ENCODE results near the gene MARK4.

DNA sequence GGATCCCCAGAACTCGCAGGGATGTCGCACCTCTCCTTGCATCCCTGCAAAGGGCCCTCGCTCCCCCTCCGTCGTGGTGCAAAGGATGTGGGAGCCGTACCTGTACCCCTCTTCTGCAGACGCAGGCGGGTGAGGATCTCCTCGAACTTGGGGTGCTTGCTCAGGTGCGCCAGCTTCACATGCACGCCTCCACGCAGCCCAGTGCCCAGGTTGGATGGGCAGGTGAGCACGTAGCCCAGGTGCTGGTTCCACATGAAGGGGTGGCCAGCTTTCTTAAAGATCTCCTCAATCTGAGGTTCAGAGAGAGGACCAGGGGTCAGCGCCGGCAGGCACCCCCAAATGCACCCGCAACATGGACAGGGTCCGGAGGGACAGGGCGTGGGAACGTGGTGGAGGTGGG is 56.3 kb downstream of the MARK4 start:
- TF ChIP-seq CTCF (IDR thresholded peaks at IDR 0.05) (no peak), POLR2AphosphoS5 (IDR thresholded peaks at IDR 0.05; ENCODE audit: insufficient read depth in 1 of 2, low read depth in 1 of 2) (no peak), POLR2A (IDR thresholded peaks at IDR 0.05) (no peak)
